ENCODE measurements around the gene GATM.

DNA sequence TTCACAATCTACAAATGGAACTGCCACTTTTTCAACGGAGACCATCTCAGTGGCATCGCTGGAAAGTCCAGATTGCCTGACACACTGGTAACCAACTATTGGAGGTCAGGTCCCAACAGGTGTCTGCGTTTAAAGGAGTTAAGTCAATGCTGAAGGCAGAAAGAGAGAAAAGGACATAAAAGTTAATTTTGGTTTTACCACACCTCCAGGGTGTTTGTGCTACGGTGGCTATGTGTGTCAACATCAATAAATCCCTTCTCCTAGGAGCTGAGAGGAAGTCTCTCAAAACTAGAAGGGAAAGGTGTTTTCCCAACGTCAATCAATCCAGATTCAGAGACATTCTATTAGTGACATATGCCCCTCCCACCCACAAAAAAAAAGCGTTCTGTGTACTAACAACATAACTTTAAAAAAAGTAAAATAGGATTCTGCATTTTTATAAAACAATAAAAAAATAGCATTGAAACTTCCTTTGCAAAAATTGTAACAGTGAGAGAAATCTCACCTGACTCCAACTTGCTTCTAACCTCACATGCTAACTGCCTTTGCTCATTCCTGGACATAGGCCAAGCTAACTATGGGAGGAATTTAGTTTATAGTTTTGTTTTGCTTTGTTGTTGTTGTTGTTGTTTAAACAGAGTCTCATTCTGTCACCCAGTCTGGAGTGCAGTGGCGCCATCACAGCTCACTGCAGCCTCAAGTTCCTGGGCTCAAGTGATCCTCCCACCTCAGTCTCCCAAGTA, 58.7 kb downstream of the GATM start:
- TF ChIP-seq, protein P1, sequence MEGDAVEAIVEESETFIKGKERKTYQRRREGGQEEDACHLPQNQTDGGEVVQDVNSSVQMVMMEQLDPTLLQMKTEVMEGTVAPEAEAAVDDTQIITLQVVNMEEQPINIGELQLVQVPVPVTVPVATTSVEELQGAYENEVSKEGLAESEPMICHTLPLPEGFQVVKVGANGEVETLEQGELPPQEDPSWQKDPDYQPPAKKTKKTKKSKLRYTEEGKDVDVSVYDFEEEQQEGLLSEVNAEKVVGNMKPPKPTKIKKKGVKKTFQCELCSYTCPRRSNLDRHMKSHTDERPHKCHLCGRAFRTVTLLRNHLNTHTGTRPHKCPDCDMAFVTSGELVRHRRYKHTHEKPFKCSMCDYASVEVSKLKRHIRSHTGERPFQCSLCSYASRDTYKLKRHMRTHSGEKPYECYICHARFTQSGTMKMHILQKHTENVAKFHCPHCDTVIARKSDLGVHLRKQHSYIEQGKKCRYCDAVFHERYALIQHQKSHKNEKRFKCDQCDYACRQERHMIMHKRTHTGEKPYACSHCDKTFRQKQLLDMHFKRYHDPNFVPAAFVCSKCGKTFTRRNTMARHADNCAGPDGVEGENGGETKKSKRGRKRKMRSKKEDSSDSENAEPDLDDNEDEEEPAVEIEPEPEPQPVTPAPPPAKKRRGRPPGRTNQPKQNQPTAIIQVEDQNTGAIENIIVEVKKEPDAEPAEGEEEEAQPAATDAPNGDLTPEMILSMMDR (conservative IDR thresholded peaks at IDR 0.05; ENCODE audit: low read length) = no peak
- no peak for TF ChIP-seq EZH2phosphoT487 (IDR thresholded peaks at IDR 0.05; ENCODE audit: borderline replicate concordance)

Measured in Loucy (cell line).